Memory B cell (primary cell): ENCODE results near the gene TATDN3.
A peak's percentile ranks its signal among the peaks of the same experiment; 100 is the strongest.

Experiments
- ATAC-seq: fragments of 150-1000 bp; cut with Tn5 transposase; 2 replicates; pipeline ENCODE4 v1.10.0; 2021; ENCODE audit warnings: low read depth, mild to moderate bottlenecking, moderate library complexity
- DNase-seq, 2 donors: peaks; one replicate each; pipeline ENCODE4 v3.0.0; 2022; ENCODE audit warnings: low spot score in 2 of 2
- H3K27ac Mint-ChIP-seq: one replicate; pipeline ENCODE4 v1.8.0; 2022; ENCODE audit warnings: mild to moderate bottlenecking, moderate library complexity, mixed read lengths
- H3K27me3 Mint-ChIP-seq: one replicate; pipeline ENCODE4 v1.8.0; 2022; ENCODE audit warnings: mixed read lengths
- H3K36me3 Mint-ChIP-seq: one replicate; pipeline ENCODE4 v1.8.0; 2022; ENCODE audit warnings: mild to moderate bottlenecking, mixed read lengths
- H3K4me1 Mint-ChIP-seq: one replicate; pipeline ENCODE4 v1.8.0; 2022; ENCODE audit warnings: mixed read lengths
- H3K4me3 Mint-ChIP-seq: one replicate; pipeline ENCODE4 v1.8.0; 2022; ENCODE audit warnings: mild to moderate bottlenecking, moderate library complexity, mixed read lengths
- H3K9me3 Mint-ChIP-seq: one replicate; pipeline ENCODE4 v1.8.0; 2022; ENCODE audit warnings: mixed read lengths

TATDN3 gene

GRCh38 chr1:212791676-212792395, at the start of gene TATDN3, which contains the start of gene NSL1:
TATDN3 (plus strand) TSS chr1:212791894; CDS start chr1:212791922, 28 bp downstream.
NSL1 (minus strand) TSS chr1:212791777; CDS start chr1:212791763, 14 bp downstream.
- peak; percentile 55 for ATAC-seq
- Mint-ChIP-seq H3K27ac (peak within 1 kb of the TSS; percentile 93), H3K27me3 (no peaks in the 10 kb centered on the region), H3K4me3 (peak within 1 kb of the TSS; percentile 99), H3K4me1 (peaks cover 15% of the 10 kb centered on the region), H3K9me3 (peaks cover 4% of the 10 kb centered on the region), H3K36me3 (peaks cover 7% of the 10 kb centered on the region)
- peak; percentile 99 to 100 for DNase-seq

GRCh38 chr1:212743901-212744475, 47.7 kb upstream of the TATDN3 start:
- Mint-ChIP-seq H3K9me3 (no peaks in the 10 kb centered on the region), H3K4me3 (no peak overlapping the region), H3K36me3 (peaks cover 19% of the 10 kb centered on the region), H3K4me1 (peaks cover 2% of the 10 kb centered on the region), H3K27ac (no peak overlapping the region), H3K27me3 (no peaks in the 10 kb centered on the region)
- ATAC-seq, result no peak
- no peak for DNase-seq

- Mint-ChIP-seq H3K9me3 (no peaks in the 10 kb centered on the region), H3K36me3 (peaks cover 19% of the 10 kb centered on the region), H3K4me1 (peaks cover 7% of the 10 kb centered on the region), H3K27ac (no peak overlapping the region), H3K4me3 (no peak overlapping the region), H3K27me3 (no peaks in the 10 kb centered on the region)
- DNase-seq (no peak), ATAC-seq (no peak)
Measured at GRCh38 chr1:212745303-212745702, 46.4 kb upstream of the TATDN3 start.

GRCh38 chr1:212746546-212746945, 45.1 kb upstream of the TATDN3 start:
- Mint-ChIP-seq H3K27me3 (no peaks in the 10 kb centered on the region), H3K4me1 (peaks cover 8% of the 10 kb centered on the region), H3K27ac (no peak overlapping the region), H3K4me3 (no peak overlapping the region), H3K36me3 (peaks cover 16% of the 10 kb centered on the region), H3K9me3 (no peaks in the 10 kb centered on the region)
- DNase-seq (no peak), ATAC-seq (no peak)

GRCh38 chr1:212749821-212750535, 41.7 kb upstream of the TATDN3 start:
- ATAC-seq (peak; percentile 52), DNase-seq (peak in 1 of 2 donors; percentile 19)
- Mint-ChIP-seq H3K9me3 (no peaks in the 10 kb centered on the region), H3K36me3 (peaks cover 6% of the 10 kb centered on the region), H3K4me3 (no peak overlapping the region), H3K27ac (peak overlapping the region; percentile 80), H3K4me1 (peaks cover 32% of the 10 kb centered on the region), H3K27me3 (no peaks in the 10 kb centered on the region)

GRCh38 chr1:212752252-212752933, 39.3 kb upstream of the TATDN3 start:
- peak overlapping the region; percentile 81 for H3K27ac Mint-ChIP-seq
- H3K9me3 Mint-ChIP-seq, result no peaks in the 10 kb centered on the region
- H3K36me3 Mint-ChIP-seq, result peaks cover 5% of the 10 kb centered on the region
- ATAC-seq (peak; percentile 48), DNase-seq (no peak)
- H3K4me3 Mint-ChIP-seq, result no peak overlapping the region
- H3K4me1 Mint-ChIP-seq, result peaks cover 33% of the 10 kb centered on the region
- H3K27me3 Mint-ChIP-seq, result no peaks in the 10 kb centered on the region

GRCh38 chr1:212752934-212753497, 38.7 kb upstream of the TATDN3 start:
- no peak for DNase-seq
- peaks cover 8% of the 10 kb centered on the region for H3K36me3 Mint-ChIP-seq
- H3K9me3 Mint-ChIP-seq, result no peaks in the 10 kb centered on the region
- H3K27ac Mint-ChIP-seq, result peak overlapping the region; percentile 81
- H3K27me3 Mint-ChIP-seq, result no peaks in the 10 kb centered on the region
- H3K4me1 Mint-ChIP-seq, result peaks cover 33% of the 10 kb centered on the region
- peak; percentile 18 for ATAC-seq
- H3K4me3 Mint-ChIP-seq, result peak overlapping the region; percentile 73

- Mint-ChIP-seq H3K4me1 (peaks cover 33% of the 10 kb centered on the region), H3K4me3 (peak overlapping the region; percentile 54), H3K27ac (peak overlapping the region; percentile 81)
Measured at GRCh38 chr1:212753749-212754148, 37.9 kb upstream of the TATDN3 start.

GRCh38 chr1:212754193-212754592, 37.5 kb upstream of the TATDN3 start:
- peaks cover 33% of the 10 kb centered on the region for H3K4me1 Mint-ChIP-seq
- DNase-seq, result no peak
- peak; percentile 71 for ATAC-seq
- H3K36me3 Mint-ChIP-seq, result peaks cover 8% of the 10 kb centered on the region
- no peaks in the 10 kb centered on the region for H3K27me3 Mint-ChIP-seq
- peak overlapping the region; percentile 81 for H3K27ac Mint-ChIP-seq
- H3K9me3 Mint-ChIP-seq, result no peaks in the 10 kb centered on the region
- H3K4me3 Mint-ChIP-seq, result peak overlapping the region; percentile 54

More at GRCh38 chr1:212753749-212754148, 37.9 kb upstream of the TATDN3 start:
- H3K27me3 Mint-ChIP-seq, result no peaks in the 10 kb centered on the region
- peak; percentile 51 for ATAC-seq
- peaks cover 8% of the 10 kb centered on the region for H3K36me3 Mint-ChIP-seq
- H3K9me3 Mint-ChIP-seq, result no peaks in the 10 kb centered on the region
- DNase-seq, result no peak

GRCh38 chr1:212754680-212755079, 37.0 kb upstream of the TATDN3 start:
- peak overlapping the region; percentile 54 for H3K4me3 Mint-ChIP-seq
- no peak for ATAC-seq
- no peaks in the 10 kb centered on the region for H3K27me3 Mint-ChIP-seq
- no peaks in the 10 kb centered on the region for H3K9me3 Mint-ChIP-seq
- DNase-seq, result no peak
- H3K27ac Mint-ChIP-seq, result peak overlapping the region; percentile 81
- H3K36me3 Mint-ChIP-seq, result peaks cover 8% of the 10 kb centered on the region
- peaks cover 33% of the 10 kb centered on the region for H3K4me1 Mint-ChIP-seq

GRCh38 chr1:212759683-212760082, 32.0 kb upstream of the TATDN3 start:
- no peak for DNase-seq
- Mint-ChIP-seq H3K4me1 (peaks cover 17% of the 10 kb centered on the region), H3K27me3 (no peaks in the 10 kb centered on the region), H3K27ac (no peak overlapping the region), H3K9me3 (no peaks in the 10 kb centered on the region), H3K36me3 (peaks cover 21% of the 10 kb centered on the region), H3K4me3 (no peak overlapping the region)
- ATAC-seq, result no peak

GRCh38 chr1:212760126-212760823, 31.4 kb upstream of the TATDN3 start:
- ATAC-seq (peak; percentile 66), DNase-seq (no peak)
- Mint-ChIP-seq H3K4me3 (no peak overlapping the region), H3K27ac (no peak overlapping the region), H3K27me3 (no peaks in the 10 kb centered on the region), H3K9me3 (no peaks in the 10 kb centered on the region), H3K36me3 (peaks cover 26% of the 10 kb centered on the region), H3K4me1 (peaks cover 15% of the 10 kb centered on the region)

- ATAC-seq, result no peak
- H3K36me3 Mint-ChIP-seq, result peaks cover 33% of the 10 kb centered on the region
- H3K4me3 Mint-ChIP-seq, result no peak overlapping the region
- no peak for DNase-seq
- peaks cover 12% of the 10 kb centered on the region for H3K4me1 Mint-ChIP-seq
- H3K9me3 Mint-ChIP-seq, result peaks cover 8% of the 10 kb centered on the region
- no peak overlapping the region for H3K27ac Mint-ChIP-seq
- no peaks in the 10 kb centered on the region for H3K27me3 Mint-ChIP-seq
Measured at GRCh38 chr1:212762234-212762633, 29.5 kb upstream of the TATDN3 start.
